IMR-90 (cell line): ENCODE measurements around the gene STOML1. TPM values are rescaled to one million over a fixed set of nuclear protein-coding genes. Genes with fewer than 3 reads are reported as not detected.

ENCODE experiments used
- ATAC-seq: fragments of 200-7000 bp; cut with Tn5 transposase; 2 replicates; pipeline ENCODE4 v1.9.1; 2020; ENCODE audit warnings: low read depth, mild to moderate bottlenecking, moderate library complexity
- BruUV-seq: library from RNA; stranded (reverse); fragments of 400-500 nt; replicated peaks from 2 replicates; lab custom pipeline; 2021; lab: Mats Ljungman, UMichigan
- CTCF ChIA-PET: fragments of 300-600 bp; formaldehyde crosslinking; extraction: SDS; loops from one replicate; lab custom pipeline; 2021; ENCODE audit warnings: antibody characterized with exemption; lab: Yijun Ruan, JAX
- POLR2A ChIA-PET: fragments of 300-600 bp; sonication (Branson Sonifier 250); formaldehyde crosslinking; loops from one replicate; lab custom pipeline; 2022; ENCODE audit warnings: antibody characterized with exemption; ENCODE audit not compliant: unreplicated experiment; lab: Charles Lee
- DNase-seq: peaks from one replicate; pipeline ENCODE4 v3.0.0; 2013
- H2AFZ ChIP-seq: replicated peaks from 2 replicates; pipeline ENCODE3; 2013; ENCODE audit warnings: low read length, mild to moderate bottlenecking; ENCODE audit not compliant: poor library complexity
- H2AK5ac ChIP-seq: 2 replicates; pipeline ENCODE4 v1.6.1; 2013; ENCODE audit warnings: low read depth, low read length, inconsistent platforms
- H2AK9ac ChIP-seq: replicated peaks from 2 replicates; pipeline ENCODE3; 2013; ENCODE audit warnings: mild to moderate bottlenecking, low read depth, low read length, moderate library complexity; ENCODE audit not compliant: poor library complexity
- H2BK120ac ChIP-seq: 2 replicates; pipeline ENCODE4 v1.6.1; 2013; ENCODE audit warnings: low read depth, low read length, inconsistent platforms
- H2BK15ac ChIP-seq: 3 replicates; pipeline ENCODE4 v1.6.1; 2013; ENCODE audit warnings: low read depth, low read length, inconsistent platforms
- H2BK20ac ChIP-seq: 2 replicates; pipeline ENCODE4 v1.6.1; 2013; ENCODE audit warnings: low read depth, mild to moderate bottlenecking, inconsistent platforms, low read length, moderate library complexity
- H2BK5ac ChIP-seq: 2 replicates; pipeline ENCODE4 v1.6.1; 2013; ENCODE audit warnings: mild to moderate bottlenecking, low read depth, low read length, inconsistent platforms; ENCODE audit not compliant: poor library complexity, severe bottlenecking
- H3K14ac ChIP-seq: replicated peaks from 2 replicates; pipeline ENCODE4 v1.6.1; 2013; ENCODE audit warnings: low read depth, low read length, inconsistent platforms
- H3K18ac ChIP-seq: 2 replicates; pipeline ENCODE4 v1.6.1; 2013; ENCODE audit warnings: low read depth, low read length, control low read depth
- H3K23ac ChIP-seq: 2 replicates; pipeline ENCODE4 v1.6.1; 2013; ENCODE audit warnings: low read depth, low read length, inconsistent platforms
- H3K27ac ChIP-seq: 2 replicates; pipeline ENCODE4 v1.5.1; 2013; ENCODE audit warnings: mild to moderate bottlenecking, control low read depth, low read length; ENCODE audit not compliant: insufficient read depth
- H3K27me3 ChIP-seq: 2 replicates; pipeline ENCODE4 v1.6.1; 2013; ENCODE audit warnings: low read length; ENCODE audit not compliant: control insufficient read depth, insufficient read depth
- H3K36me3 ChIP-seq: 2 replicates; pipeline ENCODE4 v1.6.1; 2013; ENCODE audit warnings: low read length, mixed read lengths; ENCODE audit not compliant: control insufficient read depth, insufficient read depth
- H3K4ac ChIP-seq: 2 replicates; pipeline ENCODE4 v1.6.1; 2013; ENCODE audit warnings: low read depth, low read length, inconsistent platforms
- H3K4me1 ChIP-seq: 2 replicates; pipeline ENCODE4 v1.6.1; 2013; ENCODE audit warnings: low read length, mixed read lengths; ENCODE audit not compliant: control insufficient read depth, insufficient read depth
- H3K4me2 ChIP-seq: 2 replicates; pipeline ENCODE4 v1.6.1; 2013; ENCODE audit warnings: low read depth, mild to moderate bottlenecking, control low read depth, low read length, moderate library complexity
- H3K4me3 ChIP-seq: 2 replicates; pipeline ENCODE4 v1.5.1; 2013; ENCODE audit warnings: low read depth, mild to moderate bottlenecking, control low read depth, low read length, moderate library complexity; ENCODE audit not compliant: insufficient read depth
- H3K56ac ChIP-seq: 2 replicates; pipeline ENCODE4 v1.6.1; 2013; ENCODE audit warnings: low read length, inconsistent platforms; ENCODE audit not compliant: insufficient read depth; ENCODE audit errors: extremely low read depth
- H3K79me1 ChIP-seq, 2 experiments: 2 replicates each; pipeline ENCODE4 v1.6.1; 2013; ENCODE audit warnings: low read length in 2 of 2, inconsistent platforms in 1 of 2, low read depth in 1 of 2
- H3K9ac ChIP-seq: 2 replicates; pipeline ENCODE4 v1.6.1; 2013; ENCODE audit warnings: low read depth, low read length, control low read depth
- H3K9me1 ChIP-seq: 2 replicates; pipeline ENCODE4 v1.6.1; 2013; ENCODE audit warnings: low read length, inconsistent platforms; ENCODE audit not compliant: insufficient read depth
- H3K9me3 ChIP-seq: 2 replicates; pipeline ENCODE4 v1.6.1; 2013; ENCODE audit warnings: low read length; ENCODE audit not compliant: control insufficient read depth, insufficient read depth
- H4K20me1 ChIP-seq: 2 replicates; pipeline ENCODE4 v1.6.1; 2013; ENCODE audit warnings: low read length, inconsistent platforms; ENCODE audit not compliant: insufficient read depth
- H4K5ac ChIP-seq: 2 replicates; pipeline ENCODE4 v1.6.1; 2013; ENCODE audit warnings: mild to moderate bottlenecking, low read depth, low read length, control low read depth
- H4K8ac ChIP-seq, 2 experiments: 2 replicates each; pipeline ENCODE4 v1.6.1; 2013; ENCODE audit warnings: low read depth in 2 of 2, low read length in 2 of 2, control low read depth in 1 of 2, inconsistent platforms in 1 of 2
- H4K91ac ChIP-seq: 2 replicates; pipeline ENCODE4 v1.6.1; 2013; ENCODE audit warnings: low read depth, low read length, inconsistent platforms; ENCODE audit not compliant: insufficient read depth
- BHLHE40 ChIP-seq: fragments of 150-350 bp; IDR thresholded peaks from 2 replicates; pipeline ENCODE4 v1.6.1; 2016; ENCODE audit warnings: mild to moderate bottlenecking, low read depth, low read length
- CEBPB ChIP-seq: IDR thresholded peaks from 2 replicates; pipeline ENCODE4 v1.6.1; 2012; ENCODE audit warnings: low read depth, low read length, improper control_type of control experiment
- CHD1 ChIP-seq: IDR thresholded peaks from 2 replicates; pipeline ENCODE4 v1.6.1; 2012; ENCODE audit warnings: low read depth, low read length, improper control_type of control experiment
- FOS ChIP-seq: fragments of 150-350 bp; IDR thresholded peaks from 2 replicates; pipeline ENCODE4 v1.6.1; 2016; ENCODE audit warnings: low read depth, low read length
- MAFK ChIP-seq: IDR thresholded peaks from 2 replicates; pipeline ENCODE4 v1.6.1; 2012; ENCODE audit warnings: low read depth, low read length, improper control_type of control experiment
- MAZ ChIP-seq: IDR thresholded peaks from 2 replicates; pipeline ENCODE4 v1.6.1; 2012; ENCODE audit warnings: low read depth, mild to moderate bottlenecking, low read length, improper control_type of control experiment, moderate library complexity, borderline replicate concordance
- MXI1 ChIP-seq: IDR thresholded peaks from 2 replicates; pipeline ENCODE4 v1.6.1; 2012; ENCODE audit warnings: low read depth, mild to moderate bottlenecking, low read length, moderate library complexity, borderline replicate concordance
- NFE2L2 ChIP-seq: fragments of 150-350 bp; IDR thresholded peaks from 2 replicates; pipeline ENCODE4 v1.6.1; 2016; ENCODE audit warnings: low read depth, mild to moderate bottlenecking, low read length
- POLR2A ChIP-seq: IDR thresholded peaks from 2 replicates; pipeline ENCODE4 v1.6.1; 2012; ENCODE audit warnings: mild to moderate bottlenecking, low read depth, low read length
- RAD21 ChIP-seq: IDR thresholded peaks from 2 replicates; pipeline ENCODE4 v1.6.1; 2012; ENCODE audit warnings: low read length, improper control_type of control experiment
- RCOR1 ChIP-seq: IDR thresholded peaks from 2 replicates; pipeline ENCODE4 v1.6.1; 2012; ENCODE audit warnings: mild to moderate bottlenecking, low read length, improper control_type of control experiment; ENCODE audit not compliant: insufficient replicate concordance
- RFX5 ChIP-seq: IDR thresholded peaks from 2 replicates; pipeline ENCODE4 v1.8.0; 2012; ENCODE audit warnings: low read depth, mild to moderate bottlenecking, low read length, moderate library complexity
- SMC3 ChIP-seq: fragments of 150-350 bp; IDR thresholded peaks from 2 replicates; pipeline ENCODE4 v1.6.1; 2016; ENCODE audit warnings: low read depth, mild to moderate bottlenecking, antibody characterized with exemption, low read length, moderate library complexity
- USF2 ChIP-seq: fragments of 150-350 bp; IDR thresholded peaks from 2 replicates; pipeline ENCODE4 v1.6.1; 2017; ENCODE audit warnings: mild to moderate bottlenecking, antibody characterized with exemption, low read length, low read depth
- WGBS, 2 experiments: methylation state at CpG; one replicate each; pipeline versions ENCODE4 v1.1.5 to v1.1.7; 2013; ENCODE audit warnings: missing lambda C conversion rate in 2 of 2; ENCODE audit not compliant: insufficient read length in 1 of 2; ENCODE audit errors: extremely low coverage in 2 of 2; 5-methylcytosine and 5-hydroxymethylcytosine counted together
- dilution Hi-C: fragments of 300-500 bp; cut with HindIII; formaldehyde crosslinking; loops from one replicate; pipeline ENCODE4 v1.14.3; 2018; ENCODE audit warnings: low sequenced_read_pairs; ENCODE audit not compliant: unreplicated experiment
- in situ Hi-C: fragments of 300-500 bp; cut with MboI; formaldehyde crosslinking; loops from 3 replicates; pipeline ENCODE4 v1.14.3; 2019; ENCODE audit warnings: low sequenced_read_pairs, inconsistent platforms, mixed read lengths
- intact Hi-C: fragments of 100-400 bp; cut with micrococcal nuclease; formaldehyde crosslinking; loops from 2 replicates; pipeline ENCODE4 v1.10.0; 2022
- polyA plus RNA-seq, 3 experiments: library from polyadenylated mRNA; depleted of rRNA; stranded (reverse); fragments of >200 nt; gene quantifications; 2 replicates each; pipeline ENCODE4 v1.2.3, GENCODE V29; 2012; ENCODE audit warnings: low replicate concordance in 1 of 3
- total RNA-seq: library from RNA; depleted of rRNA; stranded (reverse); fragments of >200 nt; gene quantifications from 2 replicates; pipeline ENCODE4 v1.2.3, GENCODE V29; 2012
- TF ChIP-seq, protein P1 (sequence below): conservative IDR thresholded peaks from 2 replicates; pipeline ENCODE4 v1.5.1; 2012; ENCODE audit warnings: mild to moderate bottlenecking, low read depth, low read length, improper control_type of control experiment

Gene STOML1
- total and polyA plus RNA-seq, 2 of the 4 experiments (the other 2 are of a cell fraction): 11.8 to 21.2 TPM

DNA sequence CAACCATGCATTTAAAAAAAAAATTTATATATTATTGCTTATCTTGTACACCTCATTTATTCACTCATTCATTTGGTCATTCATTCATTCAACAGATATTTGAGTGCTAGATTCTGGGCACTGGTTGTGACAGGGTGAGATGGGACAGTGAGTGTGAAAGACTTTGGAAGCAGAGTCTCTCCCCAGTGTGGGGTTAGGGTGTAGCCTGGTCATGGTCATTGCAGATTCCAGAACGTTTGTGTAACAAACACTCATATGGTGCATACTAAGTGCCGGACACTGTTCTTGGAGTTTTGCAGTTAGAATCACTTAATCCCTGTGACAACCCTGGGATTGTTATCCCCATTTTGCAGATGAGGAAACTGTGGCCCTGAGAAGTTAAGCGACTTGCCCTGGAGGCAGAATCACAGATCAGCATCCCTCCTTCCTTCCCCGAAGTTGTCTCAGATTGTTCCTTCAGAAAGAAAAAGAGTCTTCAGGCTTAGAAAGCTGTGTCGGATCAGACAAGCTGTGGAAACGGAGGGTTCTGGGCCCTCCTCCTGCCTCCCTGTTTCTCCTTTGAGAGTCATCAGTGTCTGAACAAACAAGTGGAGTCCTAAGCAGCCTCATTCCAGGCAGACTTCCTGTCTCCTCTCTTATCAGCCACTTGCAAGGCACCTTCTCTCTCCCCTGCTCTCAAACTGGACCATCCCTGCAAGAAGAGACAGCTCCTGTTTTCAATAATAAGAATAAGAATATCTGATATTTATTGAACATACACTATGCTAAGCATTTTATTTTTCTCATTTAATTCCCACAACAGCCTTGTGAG, 59.5 kb downstream of the STOML1 start:
- in situ Hi-C loops: no loop called here
- H4K8ac ChIP-seq: no peak overlapping the region
- 70% methylated on average over 2 of the region's 6 CpGs; no CpG with 5 or more reads in 1 of the 2 experiments for WGBS, 2 experiments
- ChIA-PET POLR2A (no interaction called here), CTCF (no interaction called here)
- H3K36me3 ChIP-seq: peaks cover 12% of the 10 kb centered on the region
- H2BK15ac ChIP-seq: no peak overlapping the region
- no peak overlapping the region for H2BK120ac ChIP-seq
- ATAC-seq (no peak), DNase-seq (no peak)
- intact Hi-C loops: no loop called here
- no peak overlapping the region for H3K9ac ChIP-seq
- peaks cover 82% of the 10 kb centered on the region for H4K20me1 ChIP-seq
- no peak overlapping the region for H4K91ac ChIP-seq
- no peaks in the 10 kb centered on the region for H3K27me3 ChIP-seq
- no peaks in the 10 kb centered on the region for H3K9me3 ChIP-seq
- H2AK9ac ChIP-seq: no peak overlapping the region
- peak overlapping the region; percentile 29; the same call in 1 of the 2 replicates for H3K23ac ChIP-seq
- no peak overlapping the region for H2BK20ac ChIP-seq
- no peak overlapping the region for H3K56ac ChIP-seq
- peaks cover 45 to 96% of the 10 kb centered on the region in 2 experiments for H3K79me1 ChIP-seq
- H3K14ac ChIP-seq: no peak overlapping the region
- no peak overlapping the region for H2AFZ ChIP-seq
- dilution Hi-C loops: no loop called here
- no peak overlapping the region for H3K27ac ChIP-seq
- no peak overlapping the region for H2BK5ac ChIP-seq
- peaks cover 51% of the 10 kb centered on the region for H3K9me1 ChIP-seq
- peaks cover 55% of the 10 kb centered on the region for H3K4me1 ChIP-seq
- 0 out of 2 replicates have a peak overlapping the region, but pooled peaks have one; percentile 12 for H3K4ac ChIP-seq
- no TSS peak for BruUV-seq
- no peak overlapping the region for H3K4me2 ChIP-seq
- no peak overlapping the region for H3K4me3 ChIP-seq
- H2AK5ac ChIP-seq: no peak overlapping the region
- H4K5ac ChIP-seq: no peak overlapping the region
- H3K18ac ChIP-seq: no peak overlapping the region
- TF ChIP-seq FOS (no peak), MXI1 (no peak), CEBPB (no peak), MAZ (no peak), RCOR1 (no peak), MAFK (no peak), RAD21 (no peak), NFE2L2 (no peak), BHLHE40 (no peak), USF2 (no peak), SMC3 (no peak), RFX5 (no peak), CHD1 (no peak), POLR2A (no peak)
- TF ChIP-seq, protein P1, sequence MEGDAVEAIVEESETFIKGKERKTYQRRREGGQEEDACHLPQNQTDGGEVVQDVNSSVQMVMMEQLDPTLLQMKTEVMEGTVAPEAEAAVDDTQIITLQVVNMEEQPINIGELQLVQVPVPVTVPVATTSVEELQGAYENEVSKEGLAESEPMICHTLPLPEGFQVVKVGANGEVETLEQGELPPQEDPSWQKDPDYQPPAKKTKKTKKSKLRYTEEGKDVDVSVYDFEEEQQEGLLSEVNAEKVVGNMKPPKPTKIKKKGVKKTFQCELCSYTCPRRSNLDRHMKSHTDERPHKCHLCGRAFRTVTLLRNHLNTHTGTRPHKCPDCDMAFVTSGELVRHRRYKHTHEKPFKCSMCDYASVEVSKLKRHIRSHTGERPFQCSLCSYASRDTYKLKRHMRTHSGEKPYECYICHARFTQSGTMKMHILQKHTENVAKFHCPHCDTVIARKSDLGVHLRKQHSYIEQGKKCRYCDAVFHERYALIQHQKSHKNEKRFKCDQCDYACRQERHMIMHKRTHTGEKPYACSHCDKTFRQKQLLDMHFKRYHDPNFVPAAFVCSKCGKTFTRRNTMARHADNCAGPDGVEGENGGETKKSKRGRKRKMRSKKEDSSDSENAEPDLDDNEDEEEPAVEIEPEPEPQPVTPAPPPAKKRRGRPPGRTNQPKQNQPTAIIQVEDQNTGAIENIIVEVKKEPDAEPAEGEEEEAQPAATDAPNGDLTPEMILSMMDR: no peak
